Spinal cord (tissue), 10 donors: ENCODE results near the gene RAB3B. TPM values are rescaled to one million over a fixed set of nuclear protein-coding genes. Genes with fewer than 3 reads are reported as not detected.

Source experiments
- DNase-seq, 6 donors: peaks; one replicate each; pipeline versions ENCODE4 v3.0.0 to v3.0.0-alpha.2; 2013 to 2015; ENCODE audit warnings: low spot score in 6 of 6, low read depth in 4 of 6
- H3K27ac ChIP-seq: one replicate; pipeline ENCODE4 v1.5.1; 2013; ENCODE audit warnings: low read depth, low read length, control low read depth
- H3K27me3 ChIP-seq: one replicate; pipeline ENCODE4 v1.6.1; 2013; ENCODE audit warnings: low read length; ENCODE audit not compliant: control insufficient read depth, insufficient read depth
- H3K36me3 ChIP-seq: one replicate; pipeline ENCODE4 v1.6.1; 2013; ENCODE audit warnings: low read length; ENCODE audit not compliant: control insufficient read depth, insufficient read depth
- H3K4me1 ChIP-seq: one replicate; pipeline ENCODE4 v1.6.1; 2013; ENCODE audit warnings: low read length; ENCODE audit not compliant: control insufficient read depth, insufficient read depth
- H3K4me3 ChIP-seq: one replicate; pipeline ENCODE4 v1.5.1; 2013; ENCODE audit warnings: low read depth, low read length, control low read depth
- H3K9me3 ChIP-seq: one replicate; pipeline ENCODE4 v1.6.1; 2013; ENCODE audit warnings: low read length; ENCODE audit not compliant: control insufficient read depth, insufficient read depth
- WGBS: methylation state at CpG from one replicate; pipeline ENCODE4 v1.1.5; 2013; ENCODE audit warnings: missing lambda C conversion rate; ENCODE audit not compliant: insufficient coverage; 5-methylcytosine and 5-hydroxymethylcytosine counted together
- polyA plus RNA-seq, 2 donors: library from polyadenylated mRNA; unstranded; fragments of 120-200 nt; gene quantifications; one replicate each; pipeline ENCODE4 v1.2.1, GENCODE V29; 2013; ENCODE audit not compliant: insufficient read length in 2 of 2
- total RNA-seq, 2 donors: library from RNA; depleted of rRNA in 1 of 2; stranded (reverse); fragments of 120-200 nt in 1 of 2; fragments of >200 nt in 1 of 2; gene quantifications; one replicate each; pipeline versions ENCODE4 v1.2.3 to v1.2.4, GENCODE V29; 2013 to 2014
- donor health status: healthy.

Gene RAB3B
- total and polyA plus RNA-seq, 4 donors: 9.5 to 38.8 (median 34.0) TPM

DNA sequence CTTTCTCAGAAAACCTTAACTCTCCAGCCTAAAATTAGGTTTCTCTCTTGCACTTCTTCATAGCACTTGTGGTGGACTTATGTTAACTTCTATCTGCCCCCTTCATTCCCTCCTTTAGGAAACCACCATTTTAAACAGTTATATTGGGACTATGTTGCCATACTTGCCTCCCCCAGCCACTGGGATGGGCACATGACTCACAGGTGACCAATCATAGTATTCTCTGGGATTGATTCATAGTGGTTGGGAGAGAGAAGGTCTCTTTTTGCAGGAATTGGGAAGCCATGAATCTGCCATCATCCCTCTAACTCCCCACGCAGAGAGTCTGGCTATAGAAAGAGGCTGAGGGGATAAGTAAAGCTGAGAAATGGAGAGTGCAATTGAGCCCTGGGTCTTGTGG, 61.6 kb downstream of the RAB3B start:
- Histone ChIP-seq H3K4me1 (no peaks in the 10 kb centered on the region), H3K9me3 (no peaks in the 10 kb centered on the region), H3K27ac (no peak overlapping the region), H3K27me3 (peaks cover 12% of the 10 kb centered on the region), H3K36me3 (no peaks in the 10 kb centered on the region), H3K4me3 (no peak overlapping the region)
- DNase-seq: no peak
- no CpG with 5 or more reads among the region's 1 CpG for WGBS

GRCh38 chr1:51927029-51927428, 63.5 kb downstream of the RAB3B start:
- peaks cover 15% of the 10 kb centered on the region for H3K27me3 ChIP-seq
- H3K36me3 ChIP-seq: no peaks in the 10 kb centered on the region
- WGBS: no CpG with 5 or more reads among the region's 2 CpGs
- H3K4me3 ChIP-seq: no peak overlapping the region
- H3K4me1 ChIP-seq: no peaks in the 10 kb centered on the region
- DNase-seq: no peak
- no peak overlapping the region for H3K27ac ChIP-seq
- no peaks in the 10 kb centered on the region for H3K9me3 ChIP-seq

DNA sequence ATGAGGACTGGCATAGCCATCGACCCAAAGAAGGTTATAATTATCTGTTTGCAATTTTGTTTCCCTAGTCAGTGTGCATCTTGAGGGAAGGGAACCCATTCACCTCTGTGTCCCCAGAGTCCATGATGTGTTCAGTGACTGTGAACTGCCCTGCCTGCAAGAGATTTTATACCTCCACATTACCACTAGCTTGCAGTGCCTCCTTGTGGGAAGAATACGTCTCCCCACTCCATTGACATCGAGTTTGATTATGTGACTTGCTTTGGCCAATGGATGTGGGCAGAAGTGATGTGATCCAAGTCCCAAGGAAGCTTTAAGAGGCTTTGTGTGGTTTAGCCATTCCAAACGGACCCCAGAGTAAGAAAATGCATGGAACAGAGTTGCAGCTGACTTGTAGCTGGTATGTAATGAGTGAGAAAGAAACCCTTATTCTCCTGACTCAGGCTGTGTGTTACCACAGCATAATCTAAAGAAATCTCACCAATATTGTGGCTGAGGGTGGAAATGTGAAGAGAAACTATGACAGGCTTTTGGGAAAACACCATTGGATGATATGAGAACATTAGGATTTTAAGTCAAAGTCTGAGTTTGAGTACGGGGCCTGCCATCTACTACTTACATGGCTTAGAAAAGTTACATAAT, 64.2 kb downstream of the RAB3B start:
- peak in 2 of 6 donors; percentile 13 to 22 for DNase-seq
- H3K9me3 ChIP-seq: no peaks in the 10 kb centered on the region
- H3K4me1 ChIP-seq: no peaks in the 10 kb centered on the region
- 86% methylated on average over 1 of the region's 5 CpGs for WGBS
- no peak overlapping the region for H3K27ac ChIP-seq
- no peak overlapping the region for H3K4me3 ChIP-seq
- no peaks in the 10 kb centered on the region for H3K36me3 ChIP-seq
- peaks cover 18% of the 10 kb centered on the region for H3K27me3 ChIP-seq

GRCh38 chr1:51924455-51924854, 66.0 kb downstream of the RAB3B start:
- DNase-seq: no peak
- peaks cover 5% of the 10 kb centered on the region for H3K4me1 ChIP-seq
- H3K27ac ChIP-seq: no peak overlapping the region
- H3K4me3 ChIP-seq: no peak overlapping the region
- WGBS: 80% methylated on average over 1 of the region's 1 CpG
- H3K36me3 ChIP-seq: no peaks in the 10 kb centered on the region
- no peaks in the 10 kb centered on the region for H3K9me3 ChIP-seq
- peaks cover 18% of the 10 kb centered on the region for H3K27me3 ChIP-seq

GRCh38 chr1:51922040-51922439, 68.5 kb downstream of the RAB3B start:
- no peak for DNase-seq
- H3K9me3 ChIP-seq: no peaks in the 10 kb centered on the region
- no peaks in the 10 kb centered on the region for H3K36me3 ChIP-seq
- H3K4me1 ChIP-seq: peaks cover 10% of the 10 kb centered on the region
- H3K4me3 ChIP-seq: no peak overlapping the region
- 70% methylated on average over 1 of the region's 3 CpGs for WGBS
- H3K27ac ChIP-seq: no peak overlapping the region
- peaks cover 15% of the 10 kb centered on the region for H3K27me3 ChIP-seq

GRCh38 chr1:51920130-51920529, 70.4 kb downstream of the RAB3B start:
- peaks cover 12% of the 10 kb centered on the region for H3K27me3 ChIP-seq
- DNase-seq: no peak
- H3K9me3 ChIP-seq: no peaks in the 10 kb centered on the region
- H3K4me1 ChIP-seq: peaks cover 19% of the 10 kb centered on the region
- H3K27ac ChIP-seq: no peak overlapping the region
- no peak overlapping the region for H3K4me3 ChIP-seq
- H3K36me3 ChIP-seq: no peaks in the 10 kb centered on the region
- 83% methylated on average over 2 of the region's 5 CpGs for WGBS

DNA sequence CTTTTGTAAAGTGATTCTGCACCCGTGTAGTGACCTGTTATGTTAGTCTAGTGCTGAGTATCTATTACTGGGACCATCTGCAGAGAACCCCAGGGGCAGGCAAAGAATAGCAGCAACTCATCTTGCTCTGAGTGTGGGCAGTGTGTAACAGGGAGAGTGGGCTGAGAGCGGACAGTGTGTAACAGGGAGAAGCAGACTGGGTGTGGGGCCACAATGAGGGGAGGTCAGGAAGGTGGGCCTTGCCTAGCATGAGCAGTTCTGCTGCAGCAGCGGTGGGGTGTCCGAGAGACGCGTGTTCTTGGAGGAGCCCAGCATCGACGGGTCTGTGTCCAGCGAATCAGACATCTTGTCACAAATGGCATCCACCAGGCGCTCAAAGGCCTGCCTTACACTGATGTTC, 70.8 kb downstream of the RAB3B start:
- no peak for DNase-seq
- Histone ChIP-seq H3K27ac (no peak overlapping the region), H3K27me3 (peaks cover 12% of the 10 kb centered on the region), H3K36me3 (no peaks in the 10 kb centered on the region), H3K4me1 (peaks cover 19% of the 10 kb centered on the region), H3K9me3 (no peaks in the 10 kb centered on the region), H3K4me3 (no peak overlapping the region)
- WGBS: 41% methylated on average over 9 of the region's 10 CpGs

- DNase-seq: peak in 1 of 6 donors; percentile 8
- Histone ChIP-seq H3K27ac (no peak overlapping the region), H3K27me3 (peaks cover 4% of the 10 kb centered on the region), H3K4me1 (peaks cover 19% of the 10 kb centered on the region), H3K9me3 (no peaks in the 10 kb centered on the region), H3K4me3 (no peak overlapping the region), H3K36me3 (no peaks in the 10 kb centered on the region)
- WGBS: no CpG with 5 or more reads among the region's 5 CpGs
These were observed 73.7 kb downstream of the RAB3B start for GRCh38 chr1:51916587-51917405.

DNA sequence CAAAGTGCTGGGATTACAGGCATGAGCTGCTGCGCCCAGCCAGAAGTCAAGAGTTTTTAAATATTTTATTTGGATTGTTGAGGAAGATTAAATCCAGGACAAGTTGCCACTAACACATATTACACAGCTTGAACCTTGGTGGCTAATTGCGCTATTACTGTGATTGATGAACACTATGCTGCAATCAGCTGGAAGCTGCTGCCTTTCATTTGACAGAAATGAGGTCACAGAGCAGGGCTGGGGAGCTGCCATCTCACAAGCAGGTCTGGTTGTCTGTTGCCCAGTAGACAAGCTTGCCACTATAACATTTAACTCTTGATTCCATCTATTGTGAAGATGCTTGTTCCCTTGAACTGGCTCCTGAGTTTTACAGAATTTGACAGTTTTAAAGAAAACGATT, 74.5 kb downstream of the RAB3B start:
- Histone ChIP-seq H3K9me3 (no peaks in the 10 kb centered on the region), H3K36me3 (no peaks in the 10 kb centered on the region), H3K27ac (no peak overlapping the region), H3K4me1 (peaks cover 19% of the 10 kb centered on the region), H3K27me3 (peaks cover 3% of the 10 kb centered on the region), H3K4me3 (no peak overlapping the region)
- WGBS: 83% methylated on average over 1 of the region's 3 CpGs
- DNase-seq: peak in 2 of 6 donors; percentile 21 to 88

DNA sequence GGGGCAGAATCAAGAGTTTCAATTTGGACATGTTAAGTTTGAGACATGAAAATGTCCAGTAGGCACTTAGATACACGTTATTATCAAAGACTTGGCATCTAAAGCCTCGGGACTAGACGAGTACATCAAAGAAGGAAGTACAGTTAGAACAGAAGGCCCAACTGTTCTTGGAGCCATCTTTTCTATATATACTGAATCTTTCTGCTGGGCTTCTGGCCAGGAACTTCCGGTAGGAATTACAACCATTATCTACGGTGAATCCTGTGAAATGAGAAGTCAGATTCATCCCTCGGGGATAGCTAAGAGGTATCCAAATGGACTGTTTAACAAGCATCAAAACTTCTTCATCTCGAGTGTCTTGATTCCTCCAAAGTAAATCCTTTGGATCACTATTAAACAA, 77.6 kb downstream of the RAB3B start:
- no peaks in the 10 kb centered on the region for H3K36me3 ChIP-seq
- H3K27ac ChIP-seq: no peak overlapping the region
- H3K9me3 ChIP-seq: no peaks in the 10 kb centered on the region
- peaks cover 9% of the 10 kb centered on the region for H3K4me1 ChIP-seq
- peaks cover 13% of the 10 kb centered on the region for H3K27me3 ChIP-seq
- no peak for DNase-seq
- WGBS: no CpG with 5 or more reads among the region's 7 CpGs
- no peak overlapping the region for H3K4me3 ChIP-seq
